Mammary epithelial cell (primary cell): ENCODE data around the gene MALSU1.

ENCODE experiments used
- EZH2 ChIP-seq: IDR thresholded peaks from 2 replicates; pipeline ENCODE4 v1.6.1; 2012; ENCODE audit warnings: low read length, inconsistent platforms, borderline replicate concordance
- TF ChIP-seq, protein P1 (sequence below), 2 donors: IDR thresholded peaks in 1 of 2; conservative IDR thresholded peaks in 1 of 2; 2 replicates each; pipeline ENCODE4 v1.5.1; 2011 to 2012; ENCODE audit warnings: inconsistent platforms in 2 of 2, low read length in 2 of 2, mild to moderate bottlenecking in 2 of 2, control low read depth in 1 of 2, low read depth in 1 of 2; ENCODE audit not compliant: insufficient read depth in 1 of 2; ENCODE audit errors: extremely low read depth in 1 of 2

DNA sequence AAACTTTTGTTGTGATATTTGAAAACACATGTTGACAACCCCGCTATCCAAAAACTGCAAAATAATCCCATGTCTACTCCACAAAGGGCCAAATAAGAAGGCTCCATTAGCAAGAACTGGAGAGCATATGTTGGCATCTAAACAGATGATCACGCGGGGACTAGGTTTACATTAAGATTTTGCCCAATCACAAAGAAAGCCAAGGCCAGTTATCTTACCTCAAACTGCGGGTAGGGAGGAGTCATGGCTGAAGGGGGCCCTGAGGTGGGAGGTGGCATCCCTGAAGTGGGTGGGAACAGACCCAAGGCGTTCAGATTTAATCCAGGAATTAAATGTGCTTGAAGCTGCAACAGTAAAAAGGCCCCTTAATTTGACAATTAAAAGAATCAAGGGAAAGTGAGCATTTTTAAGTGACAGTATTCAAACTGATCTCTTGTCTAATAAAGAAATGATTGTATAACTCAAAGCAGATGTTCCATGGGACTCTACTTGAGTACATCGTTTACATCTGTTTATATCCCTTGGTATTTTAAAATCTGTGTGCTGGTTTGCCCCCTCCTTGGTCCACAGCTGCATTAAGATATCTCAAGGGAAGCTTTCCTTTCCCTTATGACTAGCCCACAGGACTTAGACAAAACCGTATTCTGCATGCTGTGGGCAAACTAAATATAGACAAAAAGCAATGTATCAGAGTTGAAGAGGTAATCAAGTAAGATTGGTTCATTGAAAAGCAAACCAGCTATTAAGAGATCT, 42.9 kb downstream of the MALSU1 start:
- TF ChIP-seq, protein P1, sequence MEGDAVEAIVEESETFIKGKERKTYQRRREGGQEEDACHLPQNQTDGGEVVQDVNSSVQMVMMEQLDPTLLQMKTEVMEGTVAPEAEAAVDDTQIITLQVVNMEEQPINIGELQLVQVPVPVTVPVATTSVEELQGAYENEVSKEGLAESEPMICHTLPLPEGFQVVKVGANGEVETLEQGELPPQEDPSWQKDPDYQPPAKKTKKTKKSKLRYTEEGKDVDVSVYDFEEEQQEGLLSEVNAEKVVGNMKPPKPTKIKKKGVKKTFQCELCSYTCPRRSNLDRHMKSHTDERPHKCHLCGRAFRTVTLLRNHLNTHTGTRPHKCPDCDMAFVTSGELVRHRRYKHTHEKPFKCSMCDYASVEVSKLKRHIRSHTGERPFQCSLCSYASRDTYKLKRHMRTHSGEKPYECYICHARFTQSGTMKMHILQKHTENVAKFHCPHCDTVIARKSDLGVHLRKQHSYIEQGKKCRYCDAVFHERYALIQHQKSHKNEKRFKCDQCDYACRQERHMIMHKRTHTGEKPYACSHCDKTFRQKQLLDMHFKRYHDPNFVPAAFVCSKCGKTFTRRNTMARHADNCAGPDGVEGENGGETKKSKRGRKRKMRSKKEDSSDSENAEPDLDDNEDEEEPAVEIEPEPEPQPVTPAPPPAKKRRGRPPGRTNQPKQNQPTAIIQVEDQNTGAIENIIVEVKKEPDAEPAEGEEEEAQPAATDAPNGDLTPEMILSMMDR (conservative IDR thresholded peaks at IDR 0.05 in 1 of 2, IDR thresholded peaks at IDR 0.05 in 1 of 2; ENCODE audit: extremely low read depth in 1 of 2, insufficient read depth in 1 of 2, low read depth in 1 of 2, low read length in 2 of 2), result no peak
- TF ChIP-seq EZH2, result no peak
